HEK293 (cell line): Measurements from ENCODE around the gene TIMM17B.
A peak's percentile ranks its signal among the peaks of the same experiment; 100 is the strongest.
"Not testable (repeated sequence)": the region's sequence is repeated elsewhere in the genome, so short reads cannot be mapped to it uniquely, and the experiment has no call there.

ENCODE experiments used
- CTCF ChIA-PET: fragments of 350-600 bp; formaldehyde crosslinking; extraction: SDS; loops from one replicate; lab custom pipeline; 2021; ENCODE audit warnings: antibody characterized with exemption; lab: Yijun Ruan, JAX
- POLR2A ChIA-PET: fragments of 300-600 bp; formaldehyde crosslinking; extraction: SDS; loops from one replicate; lab custom pipeline; 2020; ENCODE audit warnings: antibody characterized with exemption, inconsistent platforms; lab: Yijun Ruan, JAX
- H3K27ac ChIP-seq: fragments of 200-500 bp; sonication (Bioruptor generic); 2 replicates; pipeline ENCODE4 v1.5.1; 2014; ENCODE audit warnings: low read depth, low read length, control low read depth, inconsistent platforms; ENCODE audit errors: extremely low read depth
- H3K36me3 ChIP-seq, 2 experiments: fragments of 200-500 bp in 1 of 2; sonication (Bioruptor generic) in 1 of 2; 1 replicate in 1 of 2; 2 replicates in 1 of 2; pipeline ENCODE4 v1.5.1; 2014 to 2017; ENCODE audit warnings: inconsistent platforms in 2 of 2, low read length in 2 of 2; ENCODE audit not compliant: control insufficient read depth in 2 of 2, insufficient read depth in 1 of 2
- H3K4me1 ChIP-seq: fragments of 200-500 bp; sonication (Bioruptor generic); 2 replicates; pipeline ENCODE4 v1.5.1; 2014; ENCODE audit warnings: mild to moderate bottlenecking, low read length, inconsistent platforms; ENCODE audit not compliant: control insufficient read depth, insufficient read depth
- H3K4me3 ChIP-seq: 2 replicates; pipeline ENCODE4 v1.5.1; 2011; ENCODE audit warnings: low read depth, mild to moderate bottlenecking, control low read depth, low read length, moderate library complexity
- H3K9me3 ChIP-seq: fragments of 200-500 bp; sonication (Bioruptor generic); 2 replicates; pipeline ENCODE4 v1.5.1; 2014; ENCODE audit warnings: low read depth, low read length, inconsistent platforms; ENCODE audit not compliant: control insufficient read depth, insufficient read depth
- EGR2 ChIP-seq: fragments of 450-650 bp; formaldehyde crosslinking; IDR thresholded peaks from 2 replicates; pipeline ENCODE4 v1.5.1; 2016; ENCODE audit warnings: low read depth, missing biosample characterization, missing genetic modification characterization
- OVOL3 ChIP-seq: fragments of 450-650 bp; formaldehyde crosslinking; IDR thresholded peaks from 2 replicates; pipeline ENCODE4 v1.5.1; 2016; ENCODE audit warnings: missing biosample characterization, missing genetic modification characterization
- TCF7L2 ChIP-seq: IDR thresholded peaks from 2 replicates; pipeline ENCODE4 v1.6.1; 2011; ENCODE audit warnings: low read depth, mild to moderate bottlenecking, inconsistent platforms, low read length, moderate library complexity, borderline replicate concordance
- ZEB2 ChIP-seq: fragments of 450-650 bp; formaldehyde crosslinking; IDR thresholded peaks from 2 replicates; pipeline ENCODE4 v1.5.1; 2016; ENCODE audit warnings: missing biosample characterization, missing genetic modification characterization
- ZFHX2 ChIP-seq: fragments of 450-650 bp; formaldehyde crosslinking; conservative IDR thresholded peaks from 2 replicates; pipeline ENCODE4 v1.5.1; 2016; ENCODE audit warnings: missing biosample characterization, missing genetic modification characterization
- ZNF16 ChIP-seq: fragments of 450-650 bp; formaldehyde crosslinking; IDR thresholded peaks from 2 replicates; pipeline ENCODE4 v1.5.1; 2016; ENCODE audit warnings: low read depth, missing biosample characterization, missing genetic modification characterization
- ZNF341 ChIP-seq: fragments of 450-650 bp; formaldehyde crosslinking; IDR thresholded peaks from 2 replicates; pipeline ENCODE4; 2016; ENCODE audit warnings: low read depth, missing biosample characterization, missing genetic modification characterization
- ZNF555 ChIP-seq: fragments of 450-650 bp; formaldehyde crosslinking; conservative IDR thresholded peaks from 2 replicates; pipeline ENCODE4 v1.5.1; 2017; ENCODE audit warnings: missing biosample characterization, mild to moderate bottlenecking, missing genetic modification characterization, inconsistent platforms
- ZNF707 ChIP-seq: fragments of 450-650 bp; formaldehyde crosslinking; IDR thresholded peaks from 2 replicates; pipeline ENCODE4 v1.5.1; 2016; ENCODE audit warnings: missing biosample characterization, missing genetic modification characterization
- ZSCAN23 ChIP-seq: fragments of 450-650 bp; formaldehyde crosslinking; IDR thresholded peaks from 2 replicates; pipeline ENCODE4 v1.5.1; 2016; ENCODE audit warnings: missing biosample characterization, missing genetic modification characterization
- TF ChIP-seq, protein P1 (sequence below): fragments of 450-650 bp; formaldehyde crosslinking; IDR thresholded peaks from 2 replicates; pipeline ENCODE4 v1.5.1; 2017; ENCODE audit warnings: missing biosample characterization, missing genetic modification characterization
- TF ChIP-seq, protein P2 (sequence below): fragments of 450-650 bp; formaldehyde crosslinking; IDR thresholded peaks from 2 replicates; pipeline ENCODE4 v1.5.1; 2016; ENCODE audit warnings: missing biosample characterization, missing genetic modification characterization
- TF ChIP-seq, protein P3 (sequence below): fragments of 450-650 bp; formaldehyde crosslinking; IDR thresholded peaks from 2 replicates; pipeline ENCODE4 v1.5.1; 2017; ENCODE audit warnings: missing biosample characterization, missing genetic modification characterization
- TF ChIP-seq, protein P4 (sequence below): fragments of 450-650 bp; formaldehyde crosslinking; IDR thresholded peaks from 2 replicates; pipeline ENCODE4 v1.5.0; 2017; ENCODE audit warnings: missing biosample characterization, missing genetic modification characterization, borderline replicate concordance

The TIMM17B gene

DNA sequence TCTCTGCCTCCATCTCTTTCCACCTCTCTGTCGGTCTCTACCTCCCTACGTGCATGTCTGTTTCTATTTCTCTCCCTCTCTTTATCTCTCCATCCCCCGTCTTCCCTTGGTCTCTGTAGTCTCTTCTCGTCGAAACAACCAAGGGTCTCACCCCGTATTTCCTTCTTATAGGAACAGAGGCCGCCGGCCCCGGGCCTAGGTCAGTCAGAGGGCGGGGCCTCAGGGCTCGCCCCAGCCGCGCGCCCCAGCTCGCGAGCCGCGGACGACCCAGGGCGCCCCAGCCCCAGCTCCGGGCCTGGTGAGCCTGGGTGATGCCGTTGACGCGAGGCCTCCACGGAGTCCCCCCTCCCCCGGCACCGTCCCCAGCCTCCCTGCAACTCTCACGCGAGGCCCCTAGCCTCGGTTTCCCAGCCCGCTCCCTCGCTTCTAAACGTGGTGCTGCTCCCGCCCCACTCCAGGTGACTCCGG lies 6.6 kb downstream of the TIMM17B start (continued):
- TF ChIP-seq, protein P1, sequence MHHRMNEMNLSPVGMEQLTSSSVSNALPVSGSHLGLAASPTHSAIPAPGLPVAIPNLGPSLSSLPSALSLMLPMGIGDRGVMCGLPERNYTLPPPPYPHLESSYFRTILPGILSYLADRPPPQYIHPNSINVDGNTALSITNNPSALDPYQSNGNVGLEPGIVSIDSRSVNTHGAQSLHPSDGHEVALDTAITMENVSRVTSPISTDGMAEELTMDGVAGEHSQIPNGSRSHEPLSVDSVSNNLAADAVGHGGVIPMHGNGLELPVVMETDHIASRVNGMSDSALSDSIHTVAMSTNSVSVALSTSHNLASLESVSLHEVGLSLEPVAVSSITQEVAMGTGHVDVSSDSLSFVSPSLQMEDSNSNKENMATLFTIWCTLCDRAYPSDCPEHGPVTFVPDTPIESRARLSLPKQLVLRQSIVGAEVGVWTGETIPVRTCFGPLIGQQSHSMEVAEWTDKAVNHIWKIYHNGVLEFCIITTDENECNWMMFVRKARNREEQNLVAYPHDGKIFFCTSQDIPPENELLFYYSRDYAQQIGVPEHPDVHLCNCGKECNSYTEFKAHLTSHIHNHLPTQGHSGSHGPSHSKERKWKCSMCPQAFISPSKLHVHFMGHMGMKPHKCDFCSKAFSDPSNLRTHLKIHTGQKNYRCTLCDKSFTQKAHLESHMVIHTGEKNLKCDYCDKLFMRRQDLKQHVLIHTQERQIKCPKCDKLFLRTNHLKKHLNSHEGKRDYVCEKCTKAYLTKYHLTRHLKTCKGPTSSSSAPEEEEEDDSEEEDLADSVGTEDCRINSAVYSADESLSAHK (tag by site-specific recombination), result peak; percentile 84

DNA sequence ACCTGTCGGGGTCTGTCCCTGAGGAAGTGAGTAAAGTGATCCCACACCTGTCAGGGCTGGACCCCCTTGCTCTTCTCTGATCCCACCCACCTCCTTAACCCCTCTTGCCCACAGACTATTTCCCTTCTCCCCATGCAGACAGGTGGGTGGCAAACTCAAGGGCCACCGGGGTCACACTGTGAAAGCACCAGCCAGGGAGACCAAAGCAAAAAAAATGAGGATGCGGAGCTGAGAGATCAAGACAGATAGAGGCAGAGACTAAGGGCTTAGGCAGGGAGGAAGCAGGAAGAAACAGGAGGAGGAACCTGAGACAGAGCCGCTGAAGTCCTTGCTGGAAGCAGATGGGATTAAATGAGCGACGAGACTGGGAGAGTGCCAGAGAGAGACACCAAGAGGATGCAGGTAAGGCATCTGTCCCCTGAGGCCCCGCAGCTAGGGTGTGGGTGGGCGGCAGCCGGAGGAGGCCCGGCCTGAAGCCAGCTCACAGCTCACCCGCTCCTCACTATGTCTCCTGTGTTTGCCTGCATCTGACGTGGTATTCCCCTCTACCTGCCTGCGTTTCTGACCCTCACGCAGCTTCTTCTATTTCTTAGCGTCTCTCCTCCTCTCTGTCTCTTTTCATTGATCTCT lies 7.2 kb downstream of the TIMM17B start:
- Histone ChIP-seq H3K27ac (no peak overlapping the region; the same call in 1 of the 2 replicates), H3K9me3 (no peaks in the 10 kb centered on the region), H3K4me3 (no peak overlapping the region), H3K4me1 (no peaks in the 10 kb centered on the region), H3K36me3 (peaks cover 0 to 28% of the 10 kb centered on the region in 2 experiments)
- ChIA-PET POLR2A (interaction anchor here (1.0 kb wide), 1 partner anchor 153 kb away, joined by 3 read pairs; no protein-coding TSS in a partner anchor), CTCF (interaction anchor here (0.6 to 1.6 kb wide), 2 partner anchors 8 to 239 kb away, joined by 4 to 6 read pairs; no protein-coding TSS in a partner anchor)
- TF ChIP-seq, protein P2, sequence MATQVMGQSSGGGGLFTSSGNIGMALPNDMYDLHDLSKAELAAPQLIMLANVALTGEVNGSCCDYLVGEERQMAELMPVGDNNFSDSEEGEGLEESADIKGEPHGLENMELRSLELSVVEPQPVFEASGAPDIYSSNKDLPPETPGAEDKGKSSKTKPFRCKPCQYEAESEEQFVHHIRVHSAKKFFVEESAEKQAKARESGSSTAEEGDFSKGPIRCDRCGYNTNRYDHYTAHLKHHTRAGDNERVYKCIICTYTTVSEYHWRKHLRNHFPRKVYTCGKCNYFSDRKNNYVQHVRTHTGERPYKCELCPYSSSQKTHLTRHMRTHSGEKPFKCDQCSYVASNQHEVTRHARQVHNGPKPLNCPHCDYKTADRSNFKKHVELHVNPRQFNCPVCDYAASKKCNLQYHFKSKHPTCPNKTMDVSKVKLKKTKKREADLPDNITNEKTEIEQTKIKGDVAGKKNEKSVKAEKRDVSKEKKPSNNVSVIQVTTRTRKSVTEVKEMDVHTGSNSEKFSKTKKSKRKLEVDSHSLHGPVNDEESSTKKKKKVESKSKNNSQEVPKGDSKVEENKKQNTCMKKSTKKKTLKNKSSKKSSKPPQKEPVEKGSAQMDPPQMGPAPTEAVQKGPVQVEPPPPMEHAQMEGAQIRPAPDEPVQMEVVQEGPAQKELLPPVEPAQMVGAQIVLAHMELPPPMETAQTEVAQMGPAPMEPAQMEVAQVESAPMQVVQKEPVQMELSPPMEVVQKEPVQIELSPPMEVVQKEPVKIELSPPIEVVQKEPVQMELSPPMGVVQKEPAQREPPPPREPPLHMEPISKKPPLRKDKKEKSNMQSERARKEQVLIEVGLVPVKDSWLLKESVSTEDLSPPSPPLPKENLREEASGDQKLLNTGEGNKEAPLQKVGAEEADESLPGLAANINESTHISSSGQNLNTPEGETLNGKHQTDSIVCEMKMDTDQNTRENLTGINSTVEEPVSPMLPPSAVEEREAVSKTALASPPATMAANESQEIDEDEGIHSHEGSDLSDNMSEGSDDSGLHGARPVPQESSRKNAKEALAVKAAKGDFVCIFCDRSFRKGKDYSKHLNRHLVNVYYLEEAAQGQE (tag by site-specific recombination), result no peak
- TF ChIP-seq TCF7L2, result no peak
- TF ChIP-seq ZFHX2, result peak; percentile 56
- 0 out of 2 replicates have a peak, but pooled peaks have one; percentile 27 for TF ChIP-seq EGR2 (tag by site-specific recombination)

DNA sequence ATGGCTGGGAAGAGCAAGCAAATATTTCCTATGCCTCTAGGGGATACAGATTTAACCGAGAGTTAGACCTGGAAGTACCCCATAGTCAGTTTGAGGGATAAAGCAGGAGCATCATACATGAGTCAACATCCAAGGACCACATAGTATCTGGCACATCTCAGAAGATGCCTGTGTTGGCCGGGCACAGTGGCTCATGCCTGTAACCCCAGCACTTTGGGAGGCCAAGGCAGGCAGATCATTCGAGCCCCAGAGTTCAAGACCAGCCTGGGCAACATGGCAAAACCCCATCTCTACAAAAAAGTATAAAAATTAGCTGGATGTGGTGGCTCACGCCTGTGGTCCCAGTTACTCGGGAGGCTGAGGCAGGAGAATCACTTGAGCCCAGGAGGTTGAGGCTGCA lies 11.0 kb downstream of the TIMM17B start:
- not testable (repeated sequence) for H3K27ac ChIP-seq, H3K36me3 ChIP-seq, H3K4me1 ChIP-seq, H3K9me3 ChIP-seq, H3K4me3 ChIP-seq
- ChIA-PET CTCF (interaction anchor here (0.6 kb wide), 2 partner anchors 11 to 31 kb away, joined by 3 read pairs; no protein-coding TSS in a partner anchor), POLR2A (interaction anchor here (1.9 kb wide), 1 partner anchor 12 kb away, joined by 11 read pairs; the partner anchor contains the start of genes PQBP1 and TIMM17B)

DNA sequence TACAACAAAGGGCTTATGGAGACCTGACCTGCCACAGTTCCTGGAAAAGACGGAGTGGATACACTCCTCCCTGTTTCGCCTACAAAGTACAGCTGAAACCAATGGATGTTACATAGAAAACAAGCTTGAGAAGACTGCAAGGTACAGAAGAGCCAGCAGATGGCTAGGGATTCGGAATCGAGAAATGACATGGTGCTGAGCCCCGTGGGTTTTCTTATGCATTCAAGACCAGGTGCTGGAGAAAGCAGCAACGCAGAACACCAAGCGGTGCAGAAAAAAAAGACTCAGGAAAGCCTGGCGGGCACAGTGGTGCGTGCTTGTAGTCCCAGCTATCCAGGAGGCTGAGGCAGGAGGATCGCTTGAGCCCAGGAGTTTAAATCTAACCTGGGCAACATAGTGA lies 13.8 kb downstream of the TIMM17B start:
- Histone ChIP-seq H3K36me3 (no peaks in the 10 kb centered on the region), H3K9me3 (no peaks in the 10 kb centered on the region), H3K27ac (no peak overlapping the region), H3K4me3 (no peak overlapping the region), H3K4me1 (no peaks in the 10 kb centered on the region)
- POLR2A ChIA-PET, result interaction anchor here (0.6 to 0.7 kb wide), 2 partner anchors 9 to 30 kb away, joined by 3 to 5 read pairs; no protein-coding TSS in a partner anchor
- CTCF ChIA-PET, result interaction anchor here (1.1 kb wide), 1 partner anchor 14 kb away, joined by 4 read pairs; the partner anchor contains the start of genes PQBP1 and TIMM17B
- TF ChIP-seq ZNF707 (tag by site-specific recombination), result no peak
- no peak for TF ChIP-seq ZNF16 (tag by site-specific recombination)
- TF ChIP-seq, protein P3, sequence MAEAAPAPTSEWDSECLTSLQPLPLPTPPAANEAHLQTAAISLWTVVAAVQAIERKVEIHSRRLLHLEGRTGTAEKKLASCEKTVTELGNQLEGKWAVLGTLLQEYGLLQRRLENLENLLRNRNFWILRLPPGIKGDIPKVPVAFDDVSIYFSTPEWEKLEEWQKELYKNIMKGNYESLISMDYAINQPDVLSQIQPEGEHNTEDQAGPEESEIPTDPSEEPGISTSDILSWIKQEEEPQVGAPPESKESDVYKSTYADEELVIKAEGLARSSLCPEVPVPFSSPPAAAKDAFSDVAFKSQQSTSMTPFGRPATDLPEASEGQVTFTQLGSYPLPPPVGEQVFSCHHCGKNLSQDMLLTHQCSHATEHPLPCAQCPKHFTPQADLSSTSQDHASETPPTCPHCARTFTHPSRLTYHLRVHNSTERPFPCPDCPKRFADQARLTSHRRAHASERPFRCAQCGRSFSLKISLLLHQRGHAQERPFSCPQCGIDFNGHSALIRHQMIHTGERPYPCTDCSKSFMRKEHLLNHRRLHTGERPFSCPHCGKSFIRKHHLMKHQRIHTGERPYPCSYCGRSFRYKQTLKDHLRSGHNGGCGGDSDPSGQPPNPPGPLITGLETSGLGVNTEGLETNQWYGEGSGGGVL, result no peak
- TF ChIP-seq OVOL3 (tag by site-specific recombination), result no peak
- no peak for TF ChIP-seq ZSCAN23
- TF ChIP-seq, protein P4, sequence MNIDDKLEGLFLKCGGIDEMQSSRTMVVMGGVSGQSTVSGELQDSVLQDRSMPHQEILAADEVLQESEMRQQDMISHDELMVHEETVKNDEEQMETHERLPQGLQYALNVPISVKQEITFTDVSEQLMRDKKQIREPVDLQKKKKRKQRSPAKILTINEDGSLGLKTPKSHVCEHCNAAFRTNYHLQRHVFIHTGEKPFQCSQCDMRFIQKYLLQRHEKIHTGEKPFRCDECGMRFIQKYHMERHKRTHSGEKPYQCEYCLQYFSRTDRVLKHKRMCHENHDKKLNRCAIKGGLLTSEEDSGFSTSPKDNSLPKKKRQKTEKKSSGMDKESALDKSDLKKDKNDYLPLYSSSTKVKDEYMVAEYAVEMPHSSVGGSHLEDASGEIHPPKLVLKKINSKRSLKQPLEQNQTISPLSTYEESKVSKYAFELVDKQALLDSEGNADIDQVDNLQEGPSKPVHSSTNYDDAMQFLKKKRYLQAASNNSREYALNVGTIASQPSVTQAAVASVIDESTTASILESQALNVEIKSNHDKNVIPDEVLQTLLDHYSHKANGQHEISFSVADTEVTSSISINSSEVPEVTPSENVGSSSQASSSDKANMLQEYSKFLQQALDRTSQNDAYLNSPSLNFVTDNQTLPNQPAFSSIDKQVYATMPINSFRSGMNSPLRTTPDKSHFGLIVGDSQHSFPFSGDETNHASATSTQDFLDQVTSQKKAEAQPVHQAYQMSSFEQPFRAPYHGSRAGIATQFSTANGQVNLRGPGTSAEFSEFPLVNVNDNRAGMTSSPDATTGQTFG (tag by site-specific recombination), result no peak
- no peak for TF ChIP-seq ZNF341
- TF ChIP-seq ZNF555 (tag by site-specific recombination), result no peak
- no peak for TF ChIP-seq ZEB2 (tag by site-specific recombination)
